GM19372 (cell line): ENCODE data around the gene ITGA8.

Source experiments
- ATAC-seq: cut with Tn5 transposase; IDR thresholded peaks from one replicate; pipeline ENCODE4 v1.9.1; 2021; ENCODE audit warnings: mild to moderate bottlenecking, low read depth, moderate library complexity; ENCODE audit not compliant: unreplicated experiment

Gene ITGA8

GRCh38 chr10:15474671-15475070, 245.1 kb downstream of the ITGA8 start:
- no peak for ATAC-seq

GRCh38 chr10:15473396-15473767, 246.3 kb downstream of the ITGA8 start:
- no peak for ATAC-seq

GRCh38 chr10:15472431-15473395, 247.0 kb downstream of the ITGA8 start:
- no peak for ATAC-seq

- no peak for ATAC-seq
These were observed 247.7 kb downstream of the ITGA8 start for GRCh38 chr10:15472008-15472407.

DNA sequence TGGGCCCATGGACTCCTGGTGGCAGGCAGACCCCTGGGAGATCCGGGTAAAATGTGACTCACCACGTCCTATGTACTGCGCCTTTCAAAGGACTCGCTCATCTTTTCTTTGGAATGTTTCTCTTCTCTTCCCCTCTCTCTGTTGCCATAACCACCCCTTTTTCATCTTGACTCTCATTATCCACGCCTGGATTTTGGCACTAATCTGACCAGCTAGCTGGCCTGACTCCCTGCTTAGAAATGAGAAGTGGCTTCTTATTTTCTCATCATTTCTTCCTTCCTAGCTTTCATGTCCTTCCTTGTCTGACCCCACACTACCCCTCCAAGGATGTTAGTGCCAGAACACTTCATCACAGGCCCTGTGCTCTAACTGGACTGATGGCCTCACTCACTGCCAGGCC, 250.6 kb downstream of the ITGA8 start:
- no peak for ATAC-seq

DNA sequence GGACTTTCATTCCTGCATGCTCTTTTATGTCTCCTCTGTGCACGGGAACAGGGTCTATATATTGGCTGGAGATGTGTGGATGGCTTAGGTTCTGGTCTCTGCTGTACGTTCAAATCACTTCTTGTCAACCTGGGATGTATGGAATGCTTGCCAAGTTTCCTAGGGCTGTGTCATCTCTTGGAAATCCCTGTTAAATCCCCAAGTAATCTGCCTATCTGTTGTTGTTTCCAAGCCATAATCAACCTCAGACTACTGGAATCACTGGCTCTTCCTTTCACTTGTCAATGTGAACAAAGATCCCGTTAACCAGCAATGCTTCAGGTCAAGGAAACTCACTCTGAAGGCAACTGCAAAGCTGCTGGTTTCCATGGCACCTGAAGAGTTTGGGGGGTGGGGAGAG, 255.3 kb downstream of the ITGA8 start:
- ATAC-seq: no peak
